Measurements from ENCODE around the gene PHTF1. TPM values are rescaled to one million over a fixed set of nuclear protein-coding genes. Genes with fewer than 3 reads are reported as not detected.

PHTF1 gene
- polyA plus RNA-seq, 1 experiment = 7.4 TPM

- POLR2A ChIA-PET = interaction anchor here (0.6 kb wide), 1 partner anchor 20 kb away, joined by 24 read pairs; no protein-coding TSS in a partner anchor
- Histone ChIP-seq H3K27me3 (ENCODE audit: control insufficient read depth, insufficient read depth, low read length) (no peaks in the 10 kb centered on the region), H3K36me3 (ENCODE audit: control insufficient read depth, insufficient read depth, low read length) (peaks cover 3% of the 10 kb centered on the region), H3K4me3 (ENCODE audit: low read depth, low read length) (no peak overlapping the region)
- TF ChIP-seq CTCF (IDR thresholded peaks at IDR 0.05; ENCODE audit: insufficient read depth, low read depth, low read length) = no peak
- CTCF ChIA-PET = no interaction called here
- DNase-seq (ENCODE audit: low read depth) = no peak
Observed at GRCh38 chr1:113779542-113779941, 20.3 kb upstream of the PHTF1 start.

GRCh38 chr1:113777561-113777960 is 18.3 kb upstream of the PHTF1 start:
- CTCF ChIA-PET = no interaction called here
- Histone ChIP-seq H3K27me3 (ENCODE audit: control insufficient read depth, insufficient read depth, low read length) (no peaks in the 10 kb centered on the region), H3K36me3 (ENCODE audit: control insufficient read depth, insufficient read depth, low read length) (peaks cover 3% of the 10 kb centered on the region), H3K4me3 (ENCODE audit: low read depth, low read length) (no peak overlapping the region)
- DNase-seq (ENCODE audit: low read depth) = no peak
- POLR2A ChIA-PET = no interaction called here
- TF ChIP-seq CTCF (IDR thresholded peaks at IDR 0.05; ENCODE audit: insufficient read depth, low read depth, low read length) = no peak

- ChIA-PET CTCF (interaction anchor here (1.2 to 1.6 kb wide), 2 partner anchors 10 to 14 kb away, joined by 4 read pairs; no protein-coding TSS in a partner anchor), POLR2A (no interaction called here)
- no peaks in the 10 kb centered on the region for H3K36me3 ChIP-seq (ENCODE audit: control insufficient read depth, insufficient read depth, low read length)
Observed at GRCh38 chr1:113770031-113770430, 10.7 kb upstream of the PHTF1 start.

GRCh38 chr1:113769601-113769970 is 10.3 kb upstream of the PHTF1 start:
- no peak for TF ChIP-seq CTCF (IDR thresholded peaks at IDR 0.05; ENCODE audit: insufficient read depth, low read depth, low read length)
- CTCF ChIA-PET = no interaction called here

More at GRCh38 chr1:113770031-113770430, 10.7 kb upstream of the PHTF1 start:
- Histone ChIP-seq H3K4me3 (ENCODE audit: low read depth, low read length) (no peak overlapping the region), H3K27me3 (ENCODE audit: control insufficient read depth, insufficient read depth, low read length) (no peaks in the 10 kb centered on the region)
- DNase-seq (ENCODE audit: low read depth) = no peak
- TF ChIP-seq CTCF (IDR thresholded peaks at IDR 0.05; ENCODE audit: insufficient read depth, low read depth, low read length) = no peak

GRCh38 chr1:113768916-113769600 is 9.8 kb upstream of the PHTF1 start:
- Histone ChIP-seq H3K27me3 (ENCODE audit: control insufficient read depth, insufficient read depth, low read length) (no peaks in the 10 kb centered on the region), H3K36me3 (ENCODE audit: control insufficient read depth, insufficient read depth, low read length) (no peaks in the 10 kb centered on the region), H3K4me3 (ENCODE audit: low read depth, low read length) (no peak overlapping the region)
- TF ChIP-seq CTCF (IDR thresholded peaks at IDR 0.05; ENCODE audit: insufficient read depth, low read depth, low read length) = no peak
- ChIA-PET POLR2A (no interaction called here), CTCF (no interaction called here)
- DNase-seq (ENCODE audit: low read depth) = no peak

More at GRCh38 chr1:113769601-113769970, 10.3 kb upstream of the PHTF1 start:
- H3K36me3 ChIP-seq (ENCODE audit: control insufficient read depth, insufficient read depth, low read length) = no peaks in the 10 kb centered on the region
- H3K4me3 ChIP-seq (ENCODE audit: low read depth, low read length) = no peak overlapping the region
- no peaks in the 10 kb centered on the region for H3K27me3 ChIP-seq (ENCODE audit: control insufficient read depth, insufficient read depth, low read length)
- no peak for DNase-seq (ENCODE audit: low read depth)
- POLR2A ChIA-PET = no interaction called here

Data from BJ (cell line).